ACC112 (cell line): ENCODE results near the gene ADCK2.
A peak's percentile ranks its signal among the peaks of the same experiment; 100 is the strongest.
"Not testable (repeated sequence)": the region's sequence is repeated elsewhere in the genome, so short reads cannot be mapped to it uniquely, and the experiment has no call there.

Experiments used
- H2AFZ ChIP-seq: fragments of 200-600 bp; sonication (generic); one replicate; pipeline ENCODE4 v1.6.0; 2017; ENCODE audit warnings: antibody characterized with exemption, low read length; ENCODE audit not compliant: unreplicated experiment
- H3K27ac ChIP-seq: fragments of 200-600 bp; sonication (generic); 2 replicates; pipeline ENCODE4 v1.5.1; 2014; ENCODE audit warnings: low read depth, mild to moderate bottlenecking, antibody characterized with exemption, low read length, moderate library complexity
- H3K27me3 ChIP-seq: fragments of 200-600 bp; sonication (generic); 2 replicates; pipeline ENCODE4 v1.6.1; 2014; ENCODE audit warnings: mild to moderate bottlenecking, antibody characterized with exemption, low read length, moderate library complexity, mixed read lengths; ENCODE audit not compliant: insufficient read depth
- H3K36me3 ChIP-seq: fragments of 200-600 bp; sonication (generic); 2 replicates; pipeline ENCODE4 v1.6.1; 2016; ENCODE audit warnings: mild to moderate bottlenecking, antibody characterized with exemption, low read length, moderate library complexity, mixed read lengths; ENCODE audit not compliant: insufficient read depth
- H3K4me1 ChIP-seq: fragments of 200-600 bp; sonication (generic); one replicate; pipeline ENCODE4 v1.6.1; 2016; ENCODE audit warnings: low read length, mixed read lengths; ENCODE audit not compliant: insufficient read depth, unreplicated experiment, control insufficient read depth
- H3K4me3 ChIP-seq: fragments of 200-600 bp; sonication (generic); 2 replicates; pipeline ENCODE4 v1.5.1; 2014; ENCODE audit warnings: mild to moderate bottlenecking, low read depth, low read length
- H3K79me2 ChIP-seq: fragments of 200-600 bp; sonication (generic); one replicate; pipeline ENCODE4 v1.6.0; 2016; ENCODE audit warnings: low read length; ENCODE audit not compliant: control insufficient read depth, unreplicated experiment, insufficient read depth

Gene ADCK2

DNA sequence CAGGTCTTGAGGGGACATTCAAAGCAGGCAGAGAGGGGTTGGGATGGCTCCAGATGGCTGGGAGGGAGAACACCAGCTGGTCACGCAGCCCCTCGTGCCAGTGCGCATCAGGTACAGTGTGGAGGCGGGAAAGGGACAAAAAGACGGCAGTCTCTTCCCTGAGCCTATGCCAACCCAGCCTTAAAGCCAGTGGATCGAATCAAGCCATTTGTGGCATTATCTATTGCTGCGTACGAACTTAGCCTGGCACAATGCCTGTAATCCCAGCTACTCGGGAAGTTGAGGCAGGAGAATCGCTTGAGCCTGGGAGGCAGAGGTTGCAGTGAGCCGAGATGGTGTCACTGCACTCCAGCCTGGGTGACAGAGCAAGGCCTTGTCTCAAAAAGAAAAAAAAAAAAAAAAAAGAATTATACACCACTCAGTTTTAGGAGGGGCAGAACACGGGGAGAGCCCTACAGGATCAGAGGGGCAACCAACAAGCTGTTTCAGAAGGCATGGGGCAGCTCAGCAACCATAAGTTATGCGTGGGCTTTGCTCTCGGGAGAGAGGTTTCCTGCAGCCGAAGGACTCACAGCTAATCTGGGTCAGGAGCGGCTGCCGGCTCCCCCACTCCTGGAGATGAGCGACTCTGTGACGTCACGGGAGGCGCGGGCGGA is 23.4 kb downstream of the ADCK2 start:
- Histone ChIP-seq H3K4me1 (peaks cover 10% of the 10 kb centered on the region), H3K27me3 (no peaks in the 10 kb centered on the region), H2AFZ (no peak overlapping the region), H3K79me2 (peaks cover 37% of the 10 kb centered on the region), H3K36me3 (no peaks in the 10 kb centered on the region), H3K27ac (peak overlapping the region; percentile 54), H3K4me3 (peak overlapping the region; percentile 85)

DNA sequence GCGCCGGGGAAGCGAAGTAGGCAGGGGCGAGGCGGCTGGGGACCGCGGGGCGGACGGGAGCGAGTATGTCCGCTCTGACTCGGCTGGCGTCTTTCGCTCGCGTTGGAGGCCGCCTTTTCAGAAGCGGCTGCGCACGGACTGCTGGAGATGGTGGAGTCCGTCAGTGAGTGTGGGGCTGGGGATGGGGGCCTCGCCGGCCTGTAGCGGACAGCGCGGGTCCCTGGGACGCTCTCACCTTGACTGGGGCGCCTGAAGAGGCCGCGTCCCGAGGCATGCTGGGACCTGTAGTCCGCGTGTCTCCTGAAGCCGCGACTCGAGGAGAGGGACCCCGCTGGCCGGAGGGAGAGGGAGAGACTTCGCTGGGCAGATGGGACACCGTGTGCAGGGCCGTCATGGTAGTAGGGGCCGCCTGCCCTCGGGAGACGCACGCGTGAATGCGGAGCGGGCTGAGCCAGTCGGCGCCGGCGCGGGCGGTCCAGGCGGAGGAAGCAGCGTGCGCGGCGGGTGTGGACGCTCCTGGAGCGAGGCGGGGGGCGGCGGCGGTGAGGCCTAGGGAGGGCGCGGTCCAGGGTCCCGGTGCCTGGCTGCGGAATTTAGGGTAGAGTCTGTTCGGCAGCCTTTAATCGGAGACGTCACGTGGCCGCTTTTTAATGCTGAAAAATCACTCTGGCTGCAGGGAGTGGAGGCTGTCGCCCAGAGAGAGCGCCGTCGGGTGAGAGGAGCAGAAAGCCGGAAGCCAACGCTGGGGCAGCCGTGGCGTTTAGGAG is 24.1 kb downstream of the ADCK2 start, which contains the start of gene NDUFB2:
NDUFB2 (plus strand) TSS at position 29 of the 767 bp plus-strand sequence; CDS start at position 66, 37 bp downstream.
- no peaks in the 10 kb centered on the region for H3K27me3 ChIP-seq
- H2AFZ ChIP-seq = peak within 1 kb of the TSS; percentile 79
- peaks cover 41% of the 10 kb centered on the region for H3K79me2 ChIP-seq
- H3K27ac ChIP-seq = peak within 1 kb of the TSS; percentile 54
- H3K4me3 ChIP-seq = peak within 1 kb of the TSS; percentile 85
- peaks cover 10% of the 10 kb centered on the region for H3K4me1 ChIP-seq
- H3K36me3 ChIP-seq = no peaks in the 10 kb centered on the region

DNA sequence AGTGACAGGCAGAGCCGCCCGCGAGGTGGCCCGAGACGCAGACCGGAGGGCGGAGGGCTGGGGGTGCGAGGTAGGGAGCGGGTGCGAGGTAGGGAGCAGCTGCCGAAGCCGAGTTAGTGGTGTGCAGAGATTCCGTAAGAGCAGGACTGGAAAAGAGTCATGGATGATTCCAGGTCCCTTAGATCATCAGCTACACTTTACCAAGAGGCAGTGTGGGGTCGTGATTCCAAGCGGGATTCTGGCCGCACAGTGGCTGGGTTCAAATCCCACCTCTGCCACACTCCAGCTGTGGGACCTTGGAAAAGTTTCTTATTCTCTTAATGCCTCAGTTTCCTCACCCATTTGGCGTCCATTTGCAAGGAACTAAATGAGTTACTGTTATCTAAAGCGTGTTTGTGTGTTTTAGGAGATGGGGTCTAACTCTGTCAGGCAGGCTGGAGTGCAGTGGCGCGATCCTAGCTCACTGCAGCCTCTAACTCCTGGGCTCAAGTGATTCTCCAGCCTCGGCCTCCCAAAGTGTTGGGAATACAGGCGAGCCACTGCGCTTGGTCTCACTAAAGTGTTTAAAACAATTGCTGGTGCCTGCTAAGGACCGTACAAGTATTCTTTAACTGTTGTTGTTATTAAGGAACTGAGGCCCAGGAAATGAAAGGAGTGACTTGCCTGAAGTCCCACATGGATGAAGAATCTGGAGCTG is 24.9 kb downstream of the ADCK2 start:
- H3K4me3 ChIP-seq = peak overlapping the region; percentile 85
- no peaks in the 10 kb centered on the region for H3K27me3 ChIP-seq
- H3K79me2 ChIP-seq = peaks cover 46% of the 10 kb centered on the region
- peak overlapping the region; percentile 54 for H3K27ac ChIP-seq
- peaks cover 10% of the 10 kb centered on the region for H3K4me1 ChIP-seq
- peaks cover under 1% of the 10 kb centered on the region; the same call in 1 of the 2 replicates for H3K36me3 ChIP-seq
- peak overlapping the region; percentile 79 for H2AFZ ChIP-seq

DNA sequence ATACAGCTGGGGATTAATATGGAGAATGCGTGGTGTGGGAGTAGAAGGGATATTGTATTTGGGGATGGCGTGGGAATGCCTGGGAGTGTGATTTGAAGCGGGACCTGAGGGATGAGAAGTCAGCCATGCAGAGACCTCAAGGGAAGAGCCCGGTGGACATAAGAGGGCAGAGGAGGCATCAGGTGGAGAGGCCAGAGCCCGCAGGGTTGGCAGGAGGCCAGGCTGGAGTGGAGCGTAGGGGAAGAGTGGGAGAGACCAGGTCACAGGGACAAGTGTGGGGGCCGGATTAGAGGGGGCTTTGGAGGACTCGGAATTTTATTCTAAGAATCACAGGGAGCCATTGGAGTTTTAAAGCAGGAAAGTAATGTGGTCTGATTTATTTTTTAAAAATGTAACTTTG is 25.7 kb downstream of the ADCK2 start:
- Histone ChIP-seq H3K79me2 (peaks cover 49% of the 10 kb centered on the region), H3K36me3 (peaks cover 6% of the 10 kb centered on the region; the same call in 1 of the 2 replicates), H3K27ac (no peak overlapping the region), H2AFZ (no peak overlapping the region), H3K4me1 (peaks cover 10% of the 10 kb centered on the region), H3K4me3 (peak overlapping the region; percentile 85), H3K27me3 (no peaks in the 10 kb centered on the region)

DNA sequence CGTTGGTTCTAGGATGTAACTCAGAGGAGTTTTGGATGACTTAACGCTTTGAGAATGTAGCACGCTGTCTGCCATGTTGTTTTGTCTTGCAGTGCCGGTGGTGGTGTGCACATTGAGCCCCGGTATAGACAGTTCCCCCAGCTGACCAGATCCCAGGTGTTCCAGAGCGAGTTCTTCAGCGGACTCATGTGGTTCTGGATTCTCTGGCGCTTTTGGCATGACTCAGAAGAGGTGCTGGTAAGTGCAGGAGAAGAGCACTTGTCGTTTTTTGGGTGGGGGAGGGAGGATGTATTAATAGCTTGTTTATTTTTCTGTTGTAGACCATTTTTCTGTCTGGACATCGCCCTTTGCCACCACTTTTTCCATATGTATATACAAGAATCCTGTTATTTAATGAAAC is 30.0 kb downstream of the ADCK2 start:
- Histone ChIP-seq H3K36me3 (peaks cover 10% of the 10 kb centered on the region; the same call in 1 of the 2 replicates), H3K4me1 (peaks cover 7% of the 10 kb centered on the region), H3K79me2 (peaks cover 43% of the 10 kb centered on the region), H3K4me3 (no peak overlapping the region), H3K27ac (no peak overlapping the region), H3K27me3 (no peaks in the 10 kb centered on the region), H2AFZ (no peak overlapping the region)

DNA sequence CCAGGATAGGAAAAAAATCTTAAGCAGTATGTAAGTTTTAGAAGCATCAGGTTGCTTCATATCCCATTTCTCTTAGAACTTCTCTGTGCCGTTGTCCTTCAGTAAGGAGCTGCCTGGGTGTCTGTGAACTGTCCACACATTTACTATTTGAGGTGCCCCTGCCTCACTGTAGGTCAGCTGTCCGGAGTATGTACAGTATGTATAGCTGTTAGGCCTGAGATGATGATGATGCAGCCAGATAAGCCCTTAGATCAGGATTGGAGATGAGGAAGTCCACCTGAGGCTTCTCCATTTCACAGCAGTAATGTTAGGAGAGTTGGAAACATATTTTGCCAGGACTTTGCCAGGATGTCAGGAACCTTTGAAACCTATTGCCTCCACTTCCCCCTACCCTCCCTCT is 31.5 kb downstream of the ADCK2 start:
- Histone ChIP-seq H3K27ac (no peak overlapping the region), H3K79me2 (peaks cover 31% of the 10 kb centered on the region), H3K36me3 (peaks cover 10% of the 10 kb centered on the region; the same call in 1 of the 2 replicates), H3K4me1 (no peaks in the 10 kb centered on the region), H2AFZ (no peak overlapping the region), H3K4me3 (no peak overlapping the region), H3K27me3 (no peaks in the 10 kb centered on the region)

DNA sequence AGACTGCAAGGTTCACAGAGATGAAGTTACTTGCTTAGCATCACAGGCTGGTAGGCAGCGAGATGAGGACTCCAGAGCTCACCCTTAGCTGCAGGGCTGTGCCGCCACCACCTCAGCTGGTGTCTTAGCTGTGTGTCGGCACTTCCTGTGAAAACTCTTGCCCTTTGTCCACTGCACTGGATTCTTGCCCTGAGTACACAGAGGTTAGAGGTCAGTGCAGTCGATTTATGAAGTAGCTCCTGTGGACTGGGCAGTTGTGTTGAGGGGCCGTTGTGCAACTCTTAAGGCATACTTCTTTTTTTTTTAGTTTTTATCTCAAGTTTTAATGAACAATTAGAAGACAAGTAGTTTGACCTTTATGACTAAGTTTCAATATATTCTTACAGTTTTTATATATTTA is 34.4 kb downstream of the ADCK2 start:
- Histone ChIP-seq H3K79me2 (peaks cover 7% of the 10 kb centered on the region), H3K36me3 (peaks cover 10% of the 10 kb centered on the region; the same call in 1 of the 2 replicates), H2AFZ (no peak overlapping the region), H3K4me1 (no peaks in the 10 kb centered on the region), H3K27ac (no peak overlapping the region), H3K4me3 (no peak overlapping the region), H3K27me3 (no peaks in the 10 kb centered on the region)

DNA sequence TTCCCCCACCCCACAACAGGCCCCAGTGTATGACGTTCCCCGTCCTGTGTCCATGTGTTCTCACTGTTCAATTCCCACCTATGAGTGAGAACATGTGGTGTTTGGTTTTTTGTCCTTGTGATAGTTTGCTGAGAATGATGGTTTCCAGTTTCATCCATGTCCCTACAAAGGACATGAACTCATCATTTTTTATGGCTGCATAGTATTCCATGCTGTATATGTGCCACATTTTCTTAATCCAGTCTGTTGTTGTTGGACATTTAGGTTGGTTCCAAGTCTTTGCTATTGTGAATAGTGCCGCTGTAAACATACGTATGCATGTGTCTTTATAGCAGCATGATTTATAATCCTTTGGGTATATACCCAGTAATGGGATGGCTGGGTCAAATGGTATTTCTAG is 36.0 kb downstream of the ADCK2 start:
- H2AFZ ChIP-seq, H3K27me3 ChIP-seq, H3K27ac ChIP-seq, H3K79me2 ChIP-seq, H3K4me3 ChIP-seq, H3K4me1 ChIP-seq, H3K36me3 ChIP-seq: not testable (repeated sequence)

DNA sequence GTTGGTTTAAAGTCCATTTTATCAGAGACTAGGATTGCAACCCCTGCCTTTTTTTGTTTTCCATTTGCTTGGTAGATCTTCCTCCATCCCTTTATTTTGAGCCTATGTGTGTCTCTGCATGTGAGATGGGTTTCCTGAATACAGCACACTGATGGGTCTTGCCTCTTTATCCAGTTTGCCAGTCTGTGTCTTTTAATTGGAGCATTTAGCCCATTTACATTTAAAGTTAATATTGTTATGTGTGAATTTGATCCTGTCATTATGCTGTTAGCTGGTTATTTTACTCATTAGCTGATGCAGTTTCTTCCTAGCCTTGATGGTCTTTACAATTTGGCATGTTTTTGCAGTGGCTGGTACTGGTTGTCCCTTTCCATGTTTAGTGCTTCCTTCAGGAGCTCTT is 39.6 kb downstream of the ADCK2 start:
- H2AFZ ChIP-seq, H3K27me3 ChIP-seq, H3K36me3 ChIP-seq, H3K27ac ChIP-seq, H3K4me1 ChIP-seq, H3K4me3 ChIP-seq, H3K79me2 ChIP-seq: not testable (repeated sequence)

DNA sequence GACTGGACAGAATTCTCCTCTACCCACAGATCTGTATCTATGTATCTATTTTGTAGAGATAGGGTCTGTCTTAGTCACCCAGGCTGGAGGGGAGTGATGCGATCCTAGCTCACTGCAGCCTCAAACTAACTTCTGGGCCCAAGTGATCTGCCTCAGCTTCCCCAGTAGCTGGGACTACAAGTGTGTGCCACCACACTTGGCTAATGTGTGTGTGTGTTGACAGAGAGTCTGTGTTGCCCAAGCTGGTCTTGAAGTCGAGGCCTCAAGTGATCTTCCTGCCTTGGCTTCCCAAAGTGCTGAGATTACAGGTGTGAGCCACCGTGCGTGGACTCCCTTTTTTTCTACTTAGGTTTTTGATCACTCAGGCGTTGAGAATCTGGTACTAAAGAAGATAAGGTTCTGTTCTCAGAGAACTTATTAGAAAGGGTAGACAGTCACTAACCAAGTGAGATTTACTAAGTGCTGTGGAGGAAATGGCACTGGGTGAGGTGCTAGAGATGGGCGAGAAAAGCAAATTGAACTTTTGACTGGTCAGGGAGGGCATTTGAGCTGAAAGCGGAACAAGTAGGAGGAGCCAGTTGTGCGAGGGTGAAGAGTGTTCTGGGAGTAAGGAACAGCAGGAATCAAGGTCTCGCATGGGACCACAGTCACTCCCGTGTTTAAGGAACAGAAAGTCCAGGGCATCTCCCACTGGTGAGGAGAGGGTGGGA is 41.7 kb downstream of the ADCK2 start:
- Histone ChIP-seq H3K79me2 (no peaks in the 10 kb centered on the region), H3K27me3 (no peaks in the 10 kb centered on the region), H3K4me3 (no peak overlapping the region), H3K4me1 (no peaks in the 10 kb centered on the region), H2AFZ (no peak overlapping the region), H3K36me3 (peaks cover 3% of the 10 kb centered on the region; the same call in 1 of the 2 replicates), H3K27ac (no peak overlapping the region)
